LNCAP (cell line): ENCODE results near the gene LAMTOR4.

ENCODE experiments used
- TF ChIP-seq, protein P1 (sequence below): fragments of 450-650 bp; IDR thresholded peaks from 2 replicates; pipeline ENCODE4 v1.5.1; 2017; ENCODE audit warnings: mild to moderate bottlenecking

Gene LAMTOR4

DNA sequence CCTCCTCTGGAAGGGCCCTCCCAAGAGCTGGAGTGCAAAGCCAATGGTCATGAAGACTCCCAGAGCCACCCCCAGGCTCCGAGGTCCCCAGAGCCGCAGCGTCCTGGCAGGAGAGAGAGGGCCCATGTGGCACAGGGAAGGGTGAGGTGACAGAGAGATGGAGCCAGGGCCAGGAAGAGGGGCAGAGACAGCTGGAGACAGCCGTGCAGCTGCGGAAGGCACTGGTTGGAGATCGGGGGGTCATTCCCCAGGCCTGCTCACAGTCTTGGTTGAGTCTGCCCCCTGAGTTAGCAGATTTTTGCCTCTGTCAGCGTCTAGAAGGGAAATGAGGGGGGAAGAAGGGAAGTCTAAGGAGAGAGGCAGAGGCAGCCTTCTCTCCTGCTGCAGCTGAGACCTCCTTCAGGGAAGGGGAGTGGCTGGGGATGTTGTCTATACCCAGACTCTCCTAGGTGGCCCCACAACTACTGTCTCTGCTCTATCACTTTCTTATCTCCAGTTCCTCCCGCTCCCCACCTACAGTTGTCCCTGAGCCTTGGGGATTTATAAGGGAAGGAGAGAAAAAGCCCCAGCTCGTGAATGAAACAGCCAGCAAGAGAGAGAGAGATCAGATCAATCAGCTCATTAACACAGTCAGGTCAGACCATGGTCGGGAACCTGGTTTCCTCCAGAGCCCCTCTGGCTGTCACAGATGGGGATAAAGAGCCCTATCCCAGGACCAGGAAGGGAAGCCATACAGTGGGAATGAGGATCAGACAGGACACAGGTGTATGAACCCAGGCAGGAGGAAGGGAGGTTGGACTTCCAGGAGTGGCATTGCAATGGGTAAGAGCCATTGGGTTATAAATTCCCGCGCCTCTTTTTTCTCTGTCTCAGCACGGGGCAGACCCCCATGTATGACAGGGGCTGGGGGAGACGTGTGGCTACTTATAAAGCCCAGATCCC is 18.5 kb downstream of the LAMTOR4 start:
- TF ChIP-seq, protein P1, sequence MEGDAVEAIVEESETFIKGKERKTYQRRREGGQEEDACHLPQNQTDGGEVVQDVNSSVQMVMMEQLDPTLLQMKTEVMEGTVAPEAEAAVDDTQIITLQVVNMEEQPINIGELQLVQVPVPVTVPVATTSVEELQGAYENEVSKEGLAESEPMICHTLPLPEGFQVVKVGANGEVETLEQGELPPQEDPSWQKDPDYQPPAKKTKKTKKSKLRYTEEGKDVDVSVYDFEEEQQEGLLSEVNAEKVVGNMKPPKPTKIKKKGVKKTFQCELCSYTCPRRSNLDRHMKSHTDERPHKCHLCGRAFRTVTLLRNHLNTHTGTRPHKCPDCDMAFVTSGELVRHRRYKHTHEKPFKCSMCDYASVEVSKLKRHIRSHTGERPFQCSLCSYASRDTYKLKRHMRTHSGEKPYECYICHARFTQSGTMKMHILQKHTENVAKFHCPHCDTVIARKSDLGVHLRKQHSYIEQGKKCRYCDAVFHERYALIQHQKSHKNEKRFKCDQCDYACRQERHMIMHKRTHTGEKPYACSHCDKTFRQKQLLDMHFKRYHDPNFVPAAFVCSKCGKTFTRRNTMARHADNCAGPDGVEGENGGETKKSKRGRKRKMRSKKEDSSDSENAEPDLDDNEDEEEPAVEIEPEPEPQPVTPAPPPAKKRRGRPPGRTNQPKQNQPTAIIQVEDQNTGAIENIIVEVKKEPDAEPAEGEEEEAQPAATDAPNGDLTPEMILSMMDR = no peak

DNA sequence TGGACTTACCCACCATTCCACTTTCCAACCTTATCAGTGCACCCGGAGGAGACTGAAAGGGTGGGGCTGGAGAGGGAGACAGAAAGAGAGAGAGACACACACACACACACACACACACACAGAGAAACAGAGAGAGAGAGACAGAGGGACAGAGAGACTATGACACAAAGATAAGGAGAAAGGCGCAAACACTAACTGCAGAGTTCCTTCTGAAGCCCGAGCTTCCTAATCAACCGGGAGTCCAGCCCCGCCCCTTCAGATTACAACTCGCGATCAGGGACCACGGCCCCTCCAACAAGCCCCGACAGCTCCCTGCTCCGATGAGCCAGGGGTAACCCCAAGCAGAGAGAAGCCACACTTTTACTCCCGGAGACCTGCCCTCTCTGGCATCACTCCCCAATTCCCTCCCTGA is 19.2 kb downstream of the LAMTOR4 start:
- TF ChIP-seq, protein P1 = no peak

DNA sequence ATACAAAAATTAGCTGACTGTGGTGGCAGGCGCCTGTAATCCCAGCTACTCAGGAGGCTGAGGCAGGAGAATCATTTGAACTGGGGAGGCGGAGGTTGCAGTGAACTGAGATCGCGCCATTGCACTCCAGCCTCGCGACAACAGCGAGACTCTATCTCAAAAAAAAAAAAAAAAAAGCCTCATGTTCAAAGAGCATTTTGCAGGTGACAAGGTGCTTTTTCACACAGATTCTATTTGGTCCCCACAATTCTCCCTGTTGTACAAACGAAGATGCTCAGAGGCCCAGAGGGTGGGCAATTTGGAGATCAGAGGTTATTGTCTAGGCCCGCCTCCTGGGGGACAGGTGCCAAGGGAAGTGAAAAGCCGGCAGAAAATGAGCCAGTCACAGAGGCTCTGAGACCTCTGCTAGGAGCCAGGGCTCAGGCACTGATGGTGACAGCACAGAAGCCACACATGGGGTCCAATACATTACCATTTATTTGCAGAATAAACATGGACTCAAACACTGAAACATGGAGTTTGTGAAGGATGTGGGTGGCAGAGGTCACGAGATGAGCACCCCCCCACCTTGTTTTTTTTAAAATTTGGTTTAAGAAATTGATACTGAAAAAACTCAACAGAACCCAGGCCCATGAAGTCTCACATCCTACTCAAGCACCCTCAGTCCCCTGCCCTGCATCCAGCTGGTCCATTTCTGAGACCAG is 20.6 kb downstream of the LAMTOR4 start:
- TF ChIP-seq, protein P1 = no peak

DNA sequence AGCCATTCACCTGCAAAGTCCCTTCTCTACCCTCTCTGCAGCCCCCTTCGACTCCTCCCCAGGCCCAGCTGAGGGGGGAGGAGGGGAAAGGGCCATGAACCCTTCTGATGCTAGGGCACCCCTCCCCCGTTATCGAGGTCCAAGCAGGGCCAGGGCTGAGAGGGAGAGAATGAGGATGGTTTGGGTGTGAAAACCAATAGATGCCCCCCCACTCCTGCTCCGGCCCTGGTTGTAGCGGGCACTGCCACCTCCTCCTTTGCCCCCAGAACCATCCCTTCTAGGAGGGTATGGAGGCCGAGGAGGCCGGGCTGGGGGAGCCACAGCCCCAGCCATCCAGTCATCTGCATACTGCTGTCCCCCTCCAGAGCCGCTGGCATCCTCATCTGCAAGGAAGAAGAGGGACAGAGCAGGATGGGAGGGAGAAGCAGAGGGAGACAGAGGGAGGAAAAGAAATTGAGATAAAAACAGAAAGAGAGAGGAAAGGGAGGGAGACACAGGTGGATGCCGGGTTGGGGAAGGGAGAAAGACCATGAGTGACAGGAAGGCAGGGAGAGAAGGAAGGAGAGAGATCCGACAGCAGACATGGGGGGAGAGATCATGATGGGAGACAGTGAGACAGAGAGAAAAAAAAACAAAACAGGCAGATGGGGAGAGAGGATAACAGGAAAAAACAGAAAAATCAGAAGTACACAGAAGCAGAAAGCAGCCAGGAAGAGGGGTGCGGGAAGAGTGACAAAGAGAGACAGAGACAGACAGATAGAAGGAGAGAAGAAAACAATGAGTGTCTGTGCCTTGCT is 21.6 kb downstream of the LAMTOR4 start:
- TF ChIP-seq, protein P1 = no peak

DNA sequence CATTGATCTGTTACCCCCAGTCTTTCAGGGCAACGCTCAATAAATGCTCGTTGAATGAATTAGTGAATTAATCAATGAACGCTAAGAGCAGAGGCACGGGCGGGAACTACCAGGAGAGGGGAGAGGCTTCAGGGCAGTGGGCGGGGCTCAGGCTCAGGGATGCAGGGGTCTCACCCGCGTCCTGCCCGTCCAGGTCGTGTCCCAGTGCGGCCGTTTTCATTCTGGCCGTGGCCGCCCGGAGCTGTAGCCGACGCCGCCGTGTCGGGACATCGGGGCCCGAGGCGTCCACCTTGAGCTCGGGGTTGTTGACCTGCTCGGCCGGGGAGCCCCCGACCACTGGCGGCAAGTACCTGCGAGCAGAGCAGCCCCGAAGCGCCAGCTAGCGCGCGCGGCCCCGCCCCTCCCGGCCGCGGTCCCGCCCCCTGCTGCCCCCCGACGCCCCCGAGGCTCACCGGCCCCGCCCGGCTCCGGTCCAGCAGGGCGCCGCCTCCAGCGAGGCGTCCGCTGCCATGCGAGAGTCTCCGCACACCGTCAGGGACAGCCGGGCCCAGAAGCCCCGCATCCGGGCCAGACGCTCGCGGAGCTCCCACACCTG is 22.5 kb downstream of the LAMTOR4 start:
- TF ChIP-seq, protein P1 = no peak

DNA sequence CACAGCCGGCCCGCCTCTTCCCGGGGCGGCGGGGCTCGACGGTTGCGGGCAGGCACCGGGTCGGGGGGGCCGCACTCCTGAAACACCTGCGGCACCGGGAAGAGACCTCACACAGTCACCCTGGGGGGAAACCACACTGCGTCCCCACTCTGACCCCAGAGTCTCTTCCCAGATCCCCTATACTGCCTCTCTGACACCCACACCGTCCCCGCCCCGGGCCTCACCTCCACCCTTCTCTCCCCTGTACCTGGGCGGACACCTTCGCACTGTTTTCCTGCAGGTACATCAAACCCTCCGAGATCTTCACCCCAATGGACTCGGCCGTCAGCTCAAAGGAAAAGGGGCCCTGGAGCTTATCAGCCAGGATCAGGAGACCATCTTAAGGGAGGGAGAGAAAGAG is 23.1 kb downstream of the LAMTOR4 start:
- TF ChIP-seq, protein P1 = no peak
